Activated CD4-positive, CD25-positive, alpha-beta regulatory T cell treated with anti-CD3 and anti-CD28 coated beads, Interleukin-2, amount 50 U/mL, for 16 hours (primary cell): ENCODE results near the gene CAP2.
"Not testable (repeated sequence)": the region's sequence is repeated elsewhere in the genome, so short reads cannot be mapped to it uniquely, and the experiment has no call there.

Experiments used
- DNase-seq: peaks from one replicate; pipeline ENCODE4 v3.0.0-alpha.2; 2020; ENCODE audit warnings: low read depth, low spot score

CAP2 gene

DNA sequence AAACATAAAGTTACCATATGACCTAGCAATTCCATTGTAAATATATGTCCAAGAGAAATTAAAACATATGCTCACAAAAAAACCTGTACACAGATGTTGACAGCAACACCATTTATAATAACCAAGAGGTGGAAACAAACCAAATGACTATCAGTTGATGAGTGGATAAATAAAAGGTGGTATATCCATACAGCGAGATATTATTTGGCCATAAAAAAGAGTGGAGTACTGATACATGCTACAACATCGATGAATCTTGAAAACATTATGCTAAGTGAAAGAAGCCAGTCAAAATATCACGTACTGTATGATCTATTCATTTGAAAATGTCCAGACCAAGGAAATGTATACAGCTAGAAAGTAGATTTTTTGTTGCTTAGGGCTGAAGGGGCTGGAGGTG, 2.9 kb downstream of the CAP2 start:
- DNase-seq, result no peak

- no peak for DNase-seq
These were observed 4.4 kb downstream of the CAP2 start for GRCh38 chr6:17397764-17398194.

GRCh38 chr6:17405181-17405943, 12.0 kb downstream of the CAP2 start:
- not testable (repeated sequence) for DNase-seq

GRCh38 chr6:17405944-17406245, 12.5 kb downstream of the CAP2 start:
- DNase-seq, result no peak

DNA sequence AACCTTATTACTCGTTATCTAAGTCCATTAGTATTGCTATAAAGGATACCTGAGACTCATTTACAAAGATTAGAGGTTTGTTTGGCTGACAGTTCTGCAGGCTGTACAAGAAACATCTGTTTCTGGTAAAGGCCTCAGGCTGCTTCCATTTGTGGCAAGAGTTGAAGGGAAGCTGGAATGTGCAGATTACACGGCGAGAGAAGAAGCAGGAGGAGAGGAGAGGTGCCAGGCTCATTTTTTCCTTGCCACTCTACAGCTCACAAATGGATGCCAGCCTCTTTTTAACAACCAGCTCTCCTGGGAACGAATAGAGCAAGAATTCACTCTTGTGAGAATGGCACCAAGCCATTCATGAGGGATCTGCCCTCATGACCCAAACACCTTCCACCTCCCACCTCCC, 14.7 kb downstream of the CAP2 start:
- DNase-seq, result no peak

- no peak for DNase-seq
These were observed 16.9 kb downstream of the CAP2 start for GRCh38 chr6:17410281-17410680.

DNA sequence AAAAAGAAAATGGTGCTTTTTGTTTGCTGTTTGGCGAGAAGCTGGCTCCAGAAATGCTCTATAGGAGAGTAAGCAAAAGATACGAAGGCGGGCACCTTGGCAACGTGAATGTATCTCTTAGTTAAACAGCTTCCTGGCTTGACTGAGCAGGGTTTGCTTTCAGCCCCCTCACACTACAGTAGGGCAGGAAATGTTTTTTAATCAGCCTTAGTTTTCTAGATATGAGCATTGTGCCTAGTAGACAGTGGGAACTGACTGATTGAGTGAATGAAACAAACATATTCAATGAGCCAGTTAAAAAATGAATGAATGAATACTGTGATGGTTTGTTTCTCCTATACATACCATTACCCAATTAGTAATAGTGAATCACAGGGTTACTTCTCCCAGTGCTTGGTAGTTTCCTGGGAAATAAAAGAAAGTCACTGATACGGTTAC, 19.9 kb downstream of the CAP2 start:
- DNase-seq, result no peak

DNA sequence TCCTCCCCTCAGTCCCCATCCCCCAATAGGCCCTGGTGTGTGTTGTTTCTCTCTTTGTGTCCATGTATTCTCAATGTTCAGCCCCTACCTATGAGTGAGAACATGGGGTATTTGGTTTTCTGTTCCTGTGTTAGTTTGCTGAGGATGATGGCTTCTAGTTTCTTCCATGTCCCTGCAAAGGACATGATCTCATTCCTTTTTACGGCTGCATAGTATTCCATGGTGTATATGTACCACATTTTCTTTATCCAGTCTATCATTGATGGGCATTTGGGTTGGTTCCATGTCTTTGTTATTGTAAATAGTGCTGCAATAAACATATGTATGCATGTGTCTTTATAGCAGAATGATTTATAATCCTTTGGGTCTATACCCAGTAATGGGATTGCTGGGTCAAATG, 21.0 kb downstream of the CAP2 start:
- DNase-seq, result not testable (repeated sequence)

DNA sequence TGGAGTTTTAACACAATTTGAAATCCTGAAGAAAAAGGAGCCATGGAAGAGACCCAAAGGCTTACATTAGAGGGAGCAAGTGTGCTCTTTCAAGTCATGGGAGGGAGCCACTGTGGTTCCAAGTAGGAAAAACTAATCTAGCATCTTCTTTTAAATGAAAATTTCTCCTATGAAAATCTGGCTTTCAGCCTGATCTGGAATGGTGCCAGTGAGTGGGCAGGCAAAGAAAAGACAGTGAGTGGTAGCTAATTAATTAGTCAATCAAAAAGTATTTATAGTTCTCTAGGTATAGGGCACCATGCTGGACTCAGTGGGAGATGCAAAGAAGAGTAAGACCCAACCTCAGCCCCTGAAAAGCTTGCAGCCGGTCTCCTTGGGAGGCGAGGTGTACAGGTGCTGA, 21.9 kb downstream of the CAP2 start:
- DNase-seq, result no peak

GRCh38 chr6:17416806-17417205, 23.4 kb downstream of the CAP2 start:
- no peak for DNase-seq

GRCh38 chr6:17417817-17418216, 24.4 kb downstream of the CAP2 start:
- DNase-seq, result no peak

GRCh38 chr6:17418281-17419188, 25.1 kb downstream of the CAP2 start:
- no peak for DNase-seq

GRCh38 chr6:17419189-17419575, 25.8 kb downstream of the CAP2 start:
- no peak for DNase-seq

DNA sequence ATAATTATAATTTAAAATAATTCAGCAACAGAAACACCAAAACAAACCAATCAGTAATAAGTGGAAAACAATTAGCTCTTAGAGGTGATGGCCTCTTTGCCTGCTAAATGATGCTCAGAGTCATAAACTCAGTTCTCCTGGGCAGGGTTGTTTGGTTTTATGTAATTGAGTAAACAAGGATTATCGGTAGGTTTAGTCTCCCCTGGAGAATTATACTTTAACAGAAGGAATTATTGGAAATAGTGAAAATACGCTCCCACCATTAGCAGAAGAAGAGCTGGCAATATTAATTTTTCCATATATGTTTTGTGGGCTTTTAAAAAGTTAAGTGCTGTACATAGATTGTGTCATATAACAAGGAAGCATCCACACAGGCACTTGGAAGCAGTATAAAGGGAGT, 27.0 kb downstream of the CAP2 start:
- DNase-seq, result no peak

- DNase-seq, result no peak
These were observed 28.0 kb downstream of the CAP2 start for GRCh38 chr6:17421406-17421805.

GRCh38 chr6:17423026-17423425, 29.6 kb downstream of the CAP2 start:
- DNase-seq, result no peak

GRCh38 chr6:17427062-17427461, 33.7 kb downstream of the CAP2 start:
- no peak for DNase-seq

DNA sequence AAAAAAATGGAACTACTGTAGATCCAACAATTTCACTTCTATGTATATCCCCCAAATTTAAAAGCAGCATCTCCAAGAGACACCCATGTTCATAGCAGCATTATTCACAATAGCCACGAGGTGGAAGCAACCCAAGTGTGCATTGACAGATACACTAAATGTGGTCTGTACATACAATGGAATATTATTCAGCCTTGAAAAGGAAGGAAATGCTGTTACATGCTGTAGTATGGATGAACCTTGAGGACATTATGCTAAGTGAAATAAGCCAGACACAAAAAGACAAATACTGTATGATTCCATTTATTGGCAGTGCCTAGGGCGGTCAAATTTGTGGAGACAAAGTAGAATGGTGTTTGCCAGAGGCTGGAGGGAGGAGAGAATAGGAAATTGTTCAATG, 34.2 kb downstream of the CAP2 start:
- DNase-seq, result no peak

- DNase-seq, result not testable (repeated sequence)
These were observed 35.3 kb downstream of the CAP2 start for GRCh38 chr6:17428595-17429120.

DNA sequence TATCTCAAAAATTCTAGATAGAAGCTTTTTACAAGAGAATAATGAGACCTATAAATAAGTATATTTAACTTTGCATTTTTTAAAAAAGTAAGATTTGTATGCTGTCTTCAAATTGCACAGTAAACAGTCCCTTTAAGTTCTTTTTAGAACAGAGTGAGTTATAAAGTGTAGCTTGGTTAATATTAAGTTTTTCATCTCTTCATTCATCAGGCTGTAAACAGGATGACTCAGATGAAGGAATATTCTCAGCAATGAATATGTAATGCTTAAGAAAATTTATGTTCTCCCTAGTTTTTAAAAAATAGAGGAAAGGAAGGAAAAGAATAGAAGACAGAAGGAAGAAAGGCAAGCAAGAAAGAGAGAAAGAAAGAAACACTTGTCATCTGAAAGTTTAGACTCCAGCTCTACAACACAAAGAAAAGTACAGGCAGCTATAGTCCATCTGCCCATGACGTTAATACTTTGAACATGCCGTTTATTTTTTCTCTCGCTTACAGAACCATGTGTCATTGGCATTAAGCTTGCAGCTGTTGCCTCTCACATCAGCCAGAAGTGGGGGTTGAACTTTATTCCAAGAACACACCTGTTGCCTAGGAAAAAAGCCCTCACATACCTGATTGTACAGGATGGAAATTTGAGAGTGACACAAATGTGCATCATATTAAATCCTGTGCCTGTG, 36.1 kb downstream of the CAP2 start:
- DNase-seq, result no peak

- no peak for DNase-seq
These were observed 38.2 kb downstream of the CAP2 start for GRCh38 chr6:17431581-17431980.

- DNase-seq, result no peak
These were observed 39.0 kb downstream of the CAP2 start for GRCh38 chr6:17432356-17432755.
